ENCODE data around the gene TTPAL.

- TF ChIP-seq, protein P1, sequence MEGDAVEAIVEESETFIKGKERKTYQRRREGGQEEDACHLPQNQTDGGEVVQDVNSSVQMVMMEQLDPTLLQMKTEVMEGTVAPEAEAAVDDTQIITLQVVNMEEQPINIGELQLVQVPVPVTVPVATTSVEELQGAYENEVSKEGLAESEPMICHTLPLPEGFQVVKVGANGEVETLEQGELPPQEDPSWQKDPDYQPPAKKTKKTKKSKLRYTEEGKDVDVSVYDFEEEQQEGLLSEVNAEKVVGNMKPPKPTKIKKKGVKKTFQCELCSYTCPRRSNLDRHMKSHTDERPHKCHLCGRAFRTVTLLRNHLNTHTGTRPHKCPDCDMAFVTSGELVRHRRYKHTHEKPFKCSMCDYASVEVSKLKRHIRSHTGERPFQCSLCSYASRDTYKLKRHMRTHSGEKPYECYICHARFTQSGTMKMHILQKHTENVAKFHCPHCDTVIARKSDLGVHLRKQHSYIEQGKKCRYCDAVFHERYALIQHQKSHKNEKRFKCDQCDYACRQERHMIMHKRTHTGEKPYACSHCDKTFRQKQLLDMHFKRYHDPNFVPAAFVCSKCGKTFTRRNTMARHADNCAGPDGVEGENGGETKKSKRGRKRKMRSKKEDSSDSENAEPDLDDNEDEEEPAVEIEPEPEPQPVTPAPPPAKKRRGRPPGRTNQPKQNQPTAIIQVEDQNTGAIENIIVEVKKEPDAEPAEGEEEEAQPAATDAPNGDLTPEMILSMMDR (conservative IDR thresholded peaks at IDR 0.05) = no peak
- no peak for TF ChIP-seq EZH2 (IDR thresholded peaks at IDR 0.05; ENCODE audit: low read depth)
Measured at GRCh38 chr20:44500221-44500620, 24.5 kb downstream of the TTPAL start.

All from PC-9 (cell line).